MM.1S (cell line): ENCODE measurements around the gene TERT.

Source experiments
- EZH2 ChIP-seq: fragments of 300-600 bp; sonication (generic); optimal IDR thresholded peaks from 2 replicates; pipeline ENCODE3; 2017; ENCODE audit warnings: low read depth, mild to moderate bottlenecking, antibody characterized with exemption, low read length, mixed read lengths
- TF ChIP-seq, protein P1 (sequence below): fragments of 300-600 bp; sonication (generic); IDR thresholded peaks from 2 replicates; pipeline ENCODE4 v1.5.1; 2016; ENCODE audit warnings: antibody characterized with exemption, low read length, mixed read lengths

- TF ChIP-seq, protein P1, sequence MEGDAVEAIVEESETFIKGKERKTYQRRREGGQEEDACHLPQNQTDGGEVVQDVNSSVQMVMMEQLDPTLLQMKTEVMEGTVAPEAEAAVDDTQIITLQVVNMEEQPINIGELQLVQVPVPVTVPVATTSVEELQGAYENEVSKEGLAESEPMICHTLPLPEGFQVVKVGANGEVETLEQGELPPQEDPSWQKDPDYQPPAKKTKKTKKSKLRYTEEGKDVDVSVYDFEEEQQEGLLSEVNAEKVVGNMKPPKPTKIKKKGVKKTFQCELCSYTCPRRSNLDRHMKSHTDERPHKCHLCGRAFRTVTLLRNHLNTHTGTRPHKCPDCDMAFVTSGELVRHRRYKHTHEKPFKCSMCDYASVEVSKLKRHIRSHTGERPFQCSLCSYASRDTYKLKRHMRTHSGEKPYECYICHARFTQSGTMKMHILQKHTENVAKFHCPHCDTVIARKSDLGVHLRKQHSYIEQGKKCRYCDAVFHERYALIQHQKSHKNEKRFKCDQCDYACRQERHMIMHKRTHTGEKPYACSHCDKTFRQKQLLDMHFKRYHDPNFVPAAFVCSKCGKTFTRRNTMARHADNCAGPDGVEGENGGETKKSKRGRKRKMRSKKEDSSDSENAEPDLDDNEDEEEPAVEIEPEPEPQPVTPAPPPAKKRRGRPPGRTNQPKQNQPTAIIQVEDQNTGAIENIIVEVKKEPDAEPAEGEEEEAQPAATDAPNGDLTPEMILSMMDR = no peak
- no peak for TF ChIP-seq EZH2
Observed at GRCh38 chr5:1239505-1240251, 55.2 kb downstream of the TERT start.
